T-helper 2 cell treated with Interferon-gamma antibody and Interleukin-4, amounts not matched to agents 5 μg/mL and 100 μg/mL, for 36 hours (primary cell): Measurements from ENCODE around the gene FXR1.
A peak's percentile ranks its signal among the peaks of the same experiment; 100 is the strongest.
"Not testable (repeated sequence)": the region's sequence is repeated elsewhere in the genome, so short reads cannot be mapped to it uniquely, and the experiment has no call there.

Experiments
- DNase-seq: peaks from one replicate; pipeline ENCODE4 v3.0.0; 2021; ENCODE audit warnings: low spot score
- H3K27ac Mint-ChIP-seq: one replicate; pipeline ENCODE4 v1.8.0; 2021; ENCODE audit warnings: mild to moderate bottlenecking, mixed read lengths
- H3K27me3 Mint-ChIP-seq: one replicate; pipeline ENCODE4 v1.8.0; 2021; ENCODE audit warnings: low read depth, mixed read lengths
- H3K36me3 Mint-ChIP-seq: one replicate; pipeline ENCODE4 v1.8.0; 2021; ENCODE audit warnings: low read depth, mixed read lengths
- H3K4me1 Mint-ChIP-seq: one replicate; pipeline ENCODE4 v1.8.0; 2021; ENCODE audit warnings: low read depth, mixed read lengths
- H3K4me3 Mint-ChIP-seq: one replicate; pipeline ENCODE4 v1.8.0; 2022; ENCODE audit warnings: mild to moderate bottlenecking, moderate library complexity, mixed read lengths
- H3K9me3 Mint-ChIP-seq: one replicate; pipeline ENCODE4 v1.8.0; 2021; ENCODE audit warnings: mixed read lengths

The FXR1 gene

DNA sequence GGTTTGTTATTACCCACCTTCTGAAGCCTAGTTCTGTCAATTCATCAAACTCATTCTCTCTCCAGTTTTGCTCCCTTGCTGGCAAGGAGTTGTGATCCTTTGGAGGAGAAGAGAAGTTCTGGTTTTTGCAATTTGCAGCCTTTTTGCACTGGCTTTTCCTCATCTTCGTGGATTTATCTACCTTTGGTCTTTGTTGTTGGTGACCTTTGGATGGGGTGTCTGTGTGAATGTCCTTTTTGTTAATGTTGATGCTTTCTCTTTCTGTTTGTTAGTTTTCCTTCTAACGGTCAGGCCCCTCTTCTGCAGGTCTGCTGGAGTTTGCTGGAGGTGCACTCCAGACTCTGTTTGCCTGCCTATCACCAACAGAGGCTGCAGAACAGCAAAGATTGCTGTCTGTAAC, 91.0 kb downstream of the FXR1 start:
- DNase-seq, H3K27me3 Mint-ChIP-seq, H3K36me3 Mint-ChIP-seq, H3K27ac Mint-ChIP-seq, H3K4me3 Mint-ChIP-seq, H3K4me1 Mint-ChIP-seq: not testable (repeated sequence)
- peaks cover 20% of the 10 kb centered on the region for H3K9me3 Mint-ChIP-seq

DNA sequence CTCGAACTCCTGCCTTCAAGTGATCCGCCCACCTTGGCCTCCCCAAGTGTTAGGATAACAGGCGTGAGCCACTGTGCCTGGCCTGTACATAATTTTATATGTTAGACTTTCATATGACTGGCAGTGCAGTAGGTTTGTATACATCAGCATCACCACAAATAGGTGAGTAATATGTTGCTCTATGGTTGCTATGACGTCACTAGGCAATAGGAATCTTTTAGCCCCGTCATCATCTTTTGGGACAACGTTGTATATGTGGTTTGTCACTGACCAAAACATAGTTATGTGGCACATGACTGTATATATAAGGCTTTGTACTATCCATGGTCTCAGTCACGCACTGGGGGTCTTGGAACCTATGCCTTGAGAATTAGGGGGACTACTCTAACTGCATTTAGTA, 94.1 kb downstream of the FXR1 start:
- H3K4me1 Mint-ChIP-seq: no peaks in the 10 kb centered on the region
- peaks cover 9% of the 10 kb centered on the region for H3K9me3 Mint-ChIP-seq
- H3K4me3 Mint-ChIP-seq: no peak overlapping the region
- H3K36me3 Mint-ChIP-seq: no peaks in the 10 kb centered on the region
- DNase-seq: no peak
- no peaks in the 10 kb centered on the region for H3K27me3 Mint-ChIP-seq
- H3K27ac Mint-ChIP-seq: no peak overlapping the region

DNA sequence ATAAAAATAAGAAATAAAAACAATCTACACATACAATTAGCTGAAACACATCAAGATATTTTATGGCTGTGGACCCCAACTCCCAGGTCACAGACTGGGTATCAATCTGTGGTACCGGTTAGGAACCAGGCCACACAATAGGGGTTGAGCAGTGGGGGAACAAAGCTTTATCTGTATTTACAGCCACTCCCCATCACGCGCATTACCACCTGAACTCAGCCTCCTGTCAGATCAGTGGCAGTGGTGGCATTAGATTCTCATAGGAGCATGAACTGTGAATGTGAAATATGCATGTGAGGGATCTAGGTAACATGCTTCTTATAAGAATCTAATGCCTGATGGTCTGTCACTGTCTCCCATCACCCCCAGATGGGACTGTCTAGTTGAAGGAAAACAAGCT, 94.8 kb downstream of the FXR1 start:
- Mint-ChIP-seq H3K27ac (no peak overlapping the region), H3K36me3 (no peaks in the 10 kb centered on the region), H3K27me3 (no peaks in the 10 kb centered on the region), H3K9me3 (peaks cover 1% of the 10 kb centered on the region), H3K4me1 (no peaks in the 10 kb centered on the region), H3K4me3 (no peak overlapping the region)
- DNase-seq: no peak

DNA sequence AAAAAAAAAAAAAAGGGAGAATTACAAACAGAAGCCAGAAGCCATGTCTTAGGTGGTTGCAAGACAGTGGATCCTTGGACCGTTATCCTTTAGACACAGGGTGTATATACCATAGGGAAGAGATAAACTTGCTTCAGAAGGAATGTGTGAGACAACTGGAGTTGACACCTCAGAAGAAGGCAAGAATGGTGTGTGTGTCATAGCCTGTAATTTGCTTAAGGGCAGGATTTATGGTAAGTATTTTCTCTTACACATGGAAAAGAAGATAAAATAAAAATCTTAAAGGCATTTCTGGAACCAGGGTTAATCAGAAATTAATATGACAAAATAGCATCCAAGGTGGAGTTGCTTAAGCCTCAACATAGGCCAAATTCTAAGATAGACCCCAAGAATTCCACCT, 96.3 kb downstream of the FXR1 start:
- Mint-ChIP-seq H3K27ac (no peak overlapping the region), H3K4me3 (no peak overlapping the region), H3K9me3 (no peaks in the 10 kb centered on the region), H3K27me3 (no peaks in the 10 kb centered on the region), H3K4me1 (no peaks in the 10 kb centered on the region), H3K36me3 (no peaks in the 10 kb centered on the region)
- DNase-seq: no peak

DNA sequence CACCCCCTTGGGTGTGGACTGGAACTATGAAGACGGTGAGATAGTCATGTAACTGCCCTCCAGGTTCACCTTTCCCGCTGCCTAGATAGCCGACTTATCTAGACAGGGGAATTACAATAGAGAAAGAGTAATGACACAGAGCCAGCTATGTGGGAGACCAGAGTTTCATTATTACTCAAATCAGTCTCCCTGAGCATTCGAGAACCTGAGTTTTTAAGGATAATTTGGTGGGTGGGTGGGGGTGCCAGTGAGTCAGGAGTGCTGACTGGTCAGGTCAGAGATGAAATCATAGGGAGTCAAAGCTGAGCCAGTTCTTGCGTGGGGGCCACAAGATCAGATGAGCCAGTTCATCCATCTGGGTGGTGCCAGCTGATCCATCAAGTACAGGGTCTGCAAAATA, 96.8 kb downstream of the FXR1 start:
- Mint-ChIP-seq H3K27me3 (no peaks in the 10 kb centered on the region), H3K36me3 (no peaks in the 10 kb centered on the region), H3K4me1 (no peaks in the 10 kb centered on the region), H3K27ac (no peak overlapping the region), H3K4me3 (no peak overlapping the region), H3K9me3 (no peaks in the 10 kb centered on the region)
- DNase-seq: peak; percentile 49

DNA sequence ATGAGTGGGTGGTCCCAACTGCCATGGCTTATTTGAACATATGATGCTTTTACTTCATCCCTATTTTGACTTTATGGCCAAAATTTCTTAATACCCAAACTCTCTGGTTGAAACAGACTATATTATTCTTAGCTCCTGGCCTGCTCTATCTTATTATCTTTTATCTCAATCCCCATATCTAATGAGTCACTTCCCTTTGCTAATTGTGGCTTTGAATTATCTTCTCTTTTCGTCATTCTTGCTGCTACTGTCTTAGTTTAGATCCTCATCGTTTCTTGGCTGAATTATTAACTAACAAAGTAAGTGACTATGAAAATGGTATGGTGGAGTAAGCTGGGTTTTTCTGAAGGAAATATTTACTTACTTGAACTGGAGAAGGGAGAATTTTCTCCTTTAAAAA, 105.2 kb downstream of the FXR1 start:
- H3K27me3 Mint-ChIP-seq: no peaks in the 10 kb centered on the region
- H3K4me1 Mint-ChIP-seq: peaks cover 2% of the 10 kb centered on the region
- H3K36me3 Mint-ChIP-seq: no peaks in the 10 kb centered on the region
- no peak for DNase-seq
- H3K27ac Mint-ChIP-seq: no peak overlapping the region
- H3K9me3 Mint-ChIP-seq: no peaks in the 10 kb centered on the region
- no peak overlapping the region for H3K4me3 Mint-ChIP-seq

DNA sequence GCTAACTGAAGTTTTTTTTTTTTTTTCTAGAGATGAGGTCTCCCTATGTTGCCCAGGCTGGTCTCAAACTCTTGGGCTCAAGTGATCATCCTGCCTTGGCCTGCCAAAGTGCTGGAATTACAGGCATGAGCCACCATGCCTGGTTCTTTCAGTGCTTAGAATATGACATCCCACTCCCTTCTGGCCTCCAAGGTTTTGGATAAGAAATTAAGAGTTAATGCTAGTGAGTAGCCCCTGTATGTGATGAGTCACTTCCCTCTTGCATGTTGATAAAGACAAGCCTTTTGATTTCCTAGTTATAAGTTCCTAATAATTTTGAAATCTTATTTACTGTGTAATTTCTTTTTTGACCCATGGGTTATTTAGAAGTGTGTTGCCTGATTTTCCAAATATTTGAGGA, 112.7 kb downstream of the FXR1 start:
- Mint-ChIP-seq H3K27me3 (no peaks in the 10 kb centered on the region), H3K27ac (no peak overlapping the region), H3K9me3 (peaks cover 13% of the 10 kb centered on the region)

DNA sequence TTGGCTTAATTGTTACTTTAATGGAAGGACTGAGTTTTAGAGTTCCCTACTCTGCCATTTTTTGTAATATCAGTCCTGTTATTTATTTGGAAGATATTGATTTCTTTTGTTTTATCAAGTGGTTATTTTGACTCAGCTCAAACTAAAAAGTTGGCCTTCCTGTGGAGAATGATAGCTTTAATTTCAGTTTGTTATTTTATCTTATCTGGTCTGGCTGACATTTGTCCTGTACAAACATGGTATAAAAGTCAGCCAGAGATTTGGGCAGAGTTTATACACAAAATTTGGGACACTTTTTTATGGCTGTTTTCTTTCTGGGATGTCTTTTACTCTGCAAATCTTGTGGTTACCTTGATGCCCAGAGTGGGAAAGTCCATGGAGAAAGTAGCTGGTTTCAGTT, 118.5 kb downstream of the FXR1 start:
- peaks cover 6% of the 10 kb centered on the region for H3K9me3 Mint-ChIP-seq
- no peaks in the 10 kb centered on the region for H3K36me3 Mint-ChIP-seq
- no peak overlapping the region for H3K27ac Mint-ChIP-seq
- no peak overlapping the region for H3K4me3 Mint-ChIP-seq
- no peaks in the 10 kb centered on the region for H3K27me3 Mint-ChIP-seq
- H3K4me1 Mint-ChIP-seq: no peaks in the 10 kb centered on the region
- DNase-seq: no peak

More for the DNA sequence above, 112.7 kb downstream of the FXR1 start:
- Mint-ChIP-seq H3K4me1 (no peaks in the 10 kb centered on the region), H3K4me3 (no peak overlapping the region), H3K36me3 (no peaks in the 10 kb centered on the region)
- no peak for DNase-seq
